Caco-2 (cell line): Measurements from ENCODE around the gene PROSER3. TPM values are rescaled to one million over a fixed set of nuclear protein-coding genes. Genes with fewer than 3 reads are reported as not detected.

Experiments used
- BruUV-seq: library from RNA; stranded (reverse); fragments of 400-500 nt; replicated peaks from 2 replicates; lab custom pipeline; 2021; lab: Mats Ljungman, UMichigan
- CTCF ChIA-PET: fragments of 300-600 bp; sonication (Branson Sonifier 250); formaldehyde crosslinking; loops from one replicate; lab custom pipeline; 2022; ENCODE audit warnings: antibody characterized with exemption; lab: Charles Lee
- POLR2A ChIA-PET: fragments of 300-600 bp; sonication (Branson Sonifier 250); formaldehyde crosslinking; loops from one replicate; lab custom pipeline; 2022; ENCODE audit warnings: antibody characterized with exemption; lab: Charles Lee
- DNase-seq, 2 experiments: peaks; one replicate each; pipeline versions ENCODE4 v3.0.0 to v3.0.0-alpha.2; 2020 to 2022
- H3K27me3 ChIP-seq: replicated peaks from 2 replicates; pipeline ENCODE4 v1.6.0; 2011; ENCODE audit warnings: low read length; ENCODE audit not compliant: control insufficient read depth, insufficient read depth
- H3K36me3 ChIP-seq: 2 replicates; pipeline ENCODE4 v1.5.1; 2011; ENCODE audit warnings: low read length; ENCODE audit not compliant: control insufficient read depth, insufficient read depth
- H3K4me1 ChIP-seq: fragments of 250-450 bp; sonication (Bioruptor Pico); 2 replicates; pipeline ENCODE4 v1.5.1; 2020; ENCODE audit warnings: mild to moderate bottlenecking
- H3K4me3 ChIP-seq: 2 replicates; pipeline ENCODE4 v1.5.1; 2011; ENCODE audit warnings: low read depth, mild to moderate bottlenecking, control low read depth, low read length
- H3K9me3 ChIP-seq: fragments of 250-450 bp; sonication (Bioruptor Pico); 2 replicates; pipeline ENCODE4 v1.5.1; 2020; ENCODE audit warnings: mild to moderate bottlenecking, moderate library complexity
- H3K27ac Mint-ChIP-seq: one replicate; pipeline ENCODE4 v1.8.0; 2022; ENCODE audit warnings: mixed read lengths; ENCODE audit not compliant: unreplicated experiment
- H3K27me3 Mint-ChIP-seq: one replicate; pipeline ENCODE4 v1.8.0; 2022; ENCODE audit warnings: mixed read lengths; ENCODE audit not compliant: insufficient read depth, unreplicated experiment
- H3K36me3 Mint-ChIP-seq: one replicate; pipeline ENCODE4 v1.8.0; 2022; ENCODE audit warnings: mild to moderate bottlenecking, mixed read lengths; ENCODE audit not compliant: insufficient read depth, unreplicated experiment
- H3K4me1 Mint-ChIP-seq: one replicate; pipeline ENCODE4 v1.8.0; 2022; ENCODE audit warnings: low read depth, mixed read lengths; ENCODE audit not compliant: unreplicated experiment
- H3K4me3 Mint-ChIP-seq: one replicate; pipeline ENCODE4 v1.8.0; 2022; ENCODE audit warnings: mild to moderate bottlenecking, moderate library complexity, mixed read lengths; ENCODE audit not compliant: unreplicated experiment
- H3K9me3 Mint-ChIP-seq: one replicate; pipeline ENCODE4 v1.8.0; 2022; ENCODE audit warnings: mixed read lengths; ENCODE audit not compliant: unreplicated experiment
- intact Hi-C: fragments of 100-400 bp; cut with micrococcal nuclease; formaldehyde crosslinking; loops from one replicate; pipeline ENCODE4 v1.10.0; 2022; ENCODE audit not compliant: unreplicated experiment
- total RNA-seq: library from RNA; stranded (reverse); gene quantifications from 2 replicates; pipeline ENCODE4 v1.2.3, GENCODE V29; 2022
- TF ChIP-seq, protein P1 (sequence below), 2 experiments: fragments of 200-600 bp in 1 of 2; IDR thresholded peaks; 1 replicate in 1 of 2; 2 replicates in 1 of 2; pipeline versions ENCODE4 v1.5.1 to v1.8.0; 2011 to 2022; ENCODE audit warnings: antibody characterized with exemption in 1 of 2, control low read depth in 1 of 2, inconsistent platforms in 1 of 2, low read depth in 1 of 2, low read length in 1 of 2, mild to moderate bottlenecking in 1 of 2, moderate library complexity in 1 of 2; ENCODE audit not compliant: insufficient read depth in 1 of 2, severe bottlenecking in 1 of 2, unreplicated experiment in 1 of 2

PROSER3 gene
- total RNA-seq, 1 experiment from 2014 or later: 34.6 TPM

DNA sequence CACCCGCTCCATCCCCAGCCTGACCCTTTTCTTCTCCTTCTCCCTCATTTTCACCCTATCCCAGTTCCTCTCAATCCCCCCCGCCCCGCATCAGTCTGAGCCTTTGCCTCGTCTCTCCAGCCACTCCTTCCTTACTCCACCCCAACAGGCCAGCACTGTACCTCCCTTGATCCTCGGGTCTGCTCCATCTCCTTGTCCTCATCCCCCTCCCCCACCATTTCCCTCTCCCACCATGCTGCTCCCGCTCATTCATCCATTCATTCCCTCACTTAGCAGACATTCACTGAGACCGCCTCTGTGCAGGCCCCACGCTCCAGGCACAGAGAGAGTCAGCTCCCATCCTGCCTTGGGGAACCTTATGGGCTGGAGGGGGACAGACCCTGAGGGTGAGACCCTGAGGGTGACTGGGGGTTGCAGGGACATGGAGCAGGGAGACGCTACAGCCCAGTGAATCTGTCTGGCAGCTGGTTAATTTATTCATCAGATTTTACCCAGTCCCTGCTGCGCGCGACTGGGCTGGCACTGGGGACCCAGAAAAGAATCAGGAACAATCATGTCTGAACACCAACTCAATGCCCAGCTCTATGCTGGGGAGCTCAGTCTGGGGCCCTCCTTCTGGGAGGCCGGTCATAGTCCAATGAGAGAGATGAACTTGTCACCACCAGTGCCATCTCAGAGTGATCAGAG, 18.3 kb downstream of the PROSER3 start:
- Histone ChIP-seq H3K4me3 (peak overlapping the region; percentile 82), H3K27me3 (no peaks in the 10 kb centered on the region), H3K36me3 (no peaks in the 10 kb centered on the region; the same call in 1 of the 2 replicates), H3K4me1 (no peaks in the 10 kb centered on the region), H3K9me3 (no peaks in the 10 kb centered on the region)
- peak in 1 of 2 experiments; percentile 29 for DNase-seq
- intact Hi-C loops: no loop called here
- H3K4me3 Mint-ChIP-seq: peak overlapping the region; percentile 79
- no peak overlapping the region for H3K27ac Mint-ChIP-seq
- ChIA-PET POLR2A (no interaction called here), CTCF (interaction anchor here (0.5 to 0.6 kb wide), 2 partner anchors 8 to 83 kb away, joined by 3 to 6 read pairs; no protein-coding TSS in a partner anchor)
- TF ChIP-seq, protein P1, sequence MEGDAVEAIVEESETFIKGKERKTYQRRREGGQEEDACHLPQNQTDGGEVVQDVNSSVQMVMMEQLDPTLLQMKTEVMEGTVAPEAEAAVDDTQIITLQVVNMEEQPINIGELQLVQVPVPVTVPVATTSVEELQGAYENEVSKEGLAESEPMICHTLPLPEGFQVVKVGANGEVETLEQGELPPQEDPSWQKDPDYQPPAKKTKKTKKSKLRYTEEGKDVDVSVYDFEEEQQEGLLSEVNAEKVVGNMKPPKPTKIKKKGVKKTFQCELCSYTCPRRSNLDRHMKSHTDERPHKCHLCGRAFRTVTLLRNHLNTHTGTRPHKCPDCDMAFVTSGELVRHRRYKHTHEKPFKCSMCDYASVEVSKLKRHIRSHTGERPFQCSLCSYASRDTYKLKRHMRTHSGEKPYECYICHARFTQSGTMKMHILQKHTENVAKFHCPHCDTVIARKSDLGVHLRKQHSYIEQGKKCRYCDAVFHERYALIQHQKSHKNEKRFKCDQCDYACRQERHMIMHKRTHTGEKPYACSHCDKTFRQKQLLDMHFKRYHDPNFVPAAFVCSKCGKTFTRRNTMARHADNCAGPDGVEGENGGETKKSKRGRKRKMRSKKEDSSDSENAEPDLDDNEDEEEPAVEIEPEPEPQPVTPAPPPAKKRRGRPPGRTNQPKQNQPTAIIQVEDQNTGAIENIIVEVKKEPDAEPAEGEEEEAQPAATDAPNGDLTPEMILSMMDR (IDR thresholded peaks at IDR 0.05; ENCODE audit: insufficient read depth in 1 of 2, low read depth in 1 of 2, low read length in 1 of 2, severe bottlenecking in 1 of 2, unreplicated experiment in 1 of 2): no peak
- H3K36me3 Mint-ChIP-seq: peaks cover 18% of the 10 kb centered on the region
- H3K9me3 Mint-ChIP-seq: no peaks in the 10 kb centered on the region
- no TSS peak for BruUV-seq
- H3K27me3 Mint-ChIP-seq: peaks cover 3% of the 10 kb centered on the region
- H3K4me1 Mint-ChIP-seq: peaks cover 11% of the 10 kb centered on the region

DNA sequence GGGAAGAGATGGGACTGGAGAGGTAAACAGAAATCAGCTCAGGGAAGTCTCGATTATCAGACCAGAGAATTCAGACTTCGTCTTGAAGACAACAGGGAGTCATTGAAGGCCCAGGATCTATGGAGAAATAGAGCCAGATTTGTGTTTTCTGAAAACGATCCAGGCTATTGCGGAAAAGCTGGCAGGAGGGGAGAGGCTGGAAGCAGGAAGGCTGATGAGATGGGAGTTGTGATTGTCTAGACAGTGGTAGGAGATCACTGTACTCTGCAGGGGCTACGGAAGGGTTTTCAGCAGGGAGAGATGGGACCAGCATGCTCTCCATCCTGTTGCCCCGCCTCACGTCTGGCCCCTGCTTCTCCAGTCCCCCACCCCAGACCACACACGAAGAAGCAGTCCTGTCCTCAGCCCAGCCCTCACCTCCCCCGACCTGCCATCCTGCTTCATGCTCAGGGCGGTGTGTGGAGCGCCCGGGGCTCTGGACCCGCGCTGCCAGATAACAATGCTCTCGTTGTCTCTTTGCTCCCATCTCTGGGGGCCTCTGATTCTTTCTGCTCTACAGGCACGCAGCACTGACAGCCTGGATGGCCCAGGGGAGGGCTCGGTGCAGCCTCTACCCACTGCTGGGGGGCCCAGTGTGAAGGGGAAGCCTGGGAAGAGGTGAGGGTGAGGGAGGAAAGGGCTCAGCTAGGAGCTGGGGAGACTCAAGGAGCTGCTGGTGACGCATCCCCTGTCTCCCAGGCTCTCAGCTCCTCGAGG, 19.3 kb downstream of the PROSER3 start:
- TF ChIP-seq, protein P1 (IDR thresholded peaks at IDR 0.05; ENCODE audit: insufficient read depth in 1 of 2, low read depth in 1 of 2, low read length in 1 of 2, severe bottlenecking in 1 of 2, unreplicated experiment in 1 of 2): no peak
- Mint-ChIP-seq H3K9me3 (no peaks in the 10 kb centered on the region), H3K27me3 (peaks cover 3% of the 10 kb centered on the region), H3K36me3 (peaks cover 18% of the 10 kb centered on the region), H3K4me3 (peak overlapping the region; percentile 3), H3K4me1 (peaks cover 11% of the 10 kb centered on the region), H3K27ac (no peak overlapping the region)
- POLR2A ChIA-PET: no interaction called here
- Histone ChIP-seq H3K36me3 (no peaks in the 10 kb centered on the region; the same call in 1 of the 2 replicates), H3K9me3 (no peaks in the 10 kb centered on the region), H3K27me3 (no peaks in the 10 kb centered on the region), H3K4me3 (no peak overlapping the region), H3K4me1 (no peaks in the 10 kb centered on the region)
- intact Hi-C loops: no loop called here
- BruUV-seq: no TSS peak
- CTCF ChIA-PET: interaction anchor here (0.6 kb wide), 1 partner anchor 7 kb away, joined by 3 read pairs; no protein-coding TSS in a partner anchor
- peak in 1 of 2 experiments; percentile 26 for DNase-seq

DNA sequence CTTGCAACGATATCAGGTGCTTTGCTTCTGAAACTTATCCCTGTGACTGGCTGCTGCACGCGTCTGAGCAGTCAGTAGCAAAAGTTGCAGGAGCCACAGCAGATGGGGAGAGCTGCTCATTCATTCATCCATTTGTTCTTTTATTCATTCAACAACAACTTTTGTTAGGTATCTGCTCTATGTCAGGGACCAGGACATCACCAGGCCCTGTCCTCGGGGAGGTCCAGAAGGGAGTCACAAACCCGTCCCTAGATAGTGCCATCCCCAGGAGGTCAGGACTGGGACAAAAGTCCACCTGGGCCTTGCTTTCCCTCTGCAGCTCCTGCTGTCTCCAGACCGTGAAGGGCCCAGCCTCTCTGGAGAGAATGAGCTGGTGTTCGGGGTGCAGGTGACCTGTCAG, 20.0 kb downstream of the PROSER3 start:
- H3K4me3 ChIP-seq: no peak overlapping the region
- H3K27ac Mint-ChIP-seq: no peak overlapping the region
- H3K4me1 Mint-ChIP-seq: peaks cover 12% of the 10 kb centered on the region
- ChIA-PET CTCF (no interaction called here), POLR2A (no interaction called here)
- peaks cover 18% of the 10 kb centered on the region for H3K36me3 Mint-ChIP-seq
- no peaks in the 10 kb centered on the region for H3K4me1 ChIP-seq
- no peaks in the 10 kb centered on the region for H3K9me3 Mint-ChIP-seq
- no peak for DNase-seq
- BruUV-seq: no TSS peak
- TF ChIP-seq, protein P1 (IDR thresholded peaks at IDR 0.05; ENCODE audit: insufficient read depth in 1 of 2, low read depth in 1 of 2, low read length in 1 of 2, severe bottlenecking in 1 of 2, unreplicated experiment in 1 of 2): no peak
- H3K4me3 Mint-ChIP-seq: peak overlapping the region; percentile 3
- no peaks in the 10 kb centered on the region for H3K27me3 ChIP-seq
- peaks cover 3% of the 10 kb centered on the region for H3K27me3 Mint-ChIP-seq
- H3K36me3 ChIP-seq: no peaks in the 10 kb centered on the region; the same call in 1 of the 2 replicates
- no peaks in the 10 kb centered on the region for H3K9me3 ChIP-seq
- intact Hi-C loops: no loop called here
